SIG-M5 treated with dmso at 0.1 percent for 504 hours (cell line): Measurements from ENCODE around the gene FRMD3.

Experiments
- DNase-seq: peaks from one replicate; lab custom pipeline; 2025; ENCODE audit not compliant: unreplicated experiment; lab: John Stamatoyannopoulos, UW

The FRMD3 gene

DNA sequence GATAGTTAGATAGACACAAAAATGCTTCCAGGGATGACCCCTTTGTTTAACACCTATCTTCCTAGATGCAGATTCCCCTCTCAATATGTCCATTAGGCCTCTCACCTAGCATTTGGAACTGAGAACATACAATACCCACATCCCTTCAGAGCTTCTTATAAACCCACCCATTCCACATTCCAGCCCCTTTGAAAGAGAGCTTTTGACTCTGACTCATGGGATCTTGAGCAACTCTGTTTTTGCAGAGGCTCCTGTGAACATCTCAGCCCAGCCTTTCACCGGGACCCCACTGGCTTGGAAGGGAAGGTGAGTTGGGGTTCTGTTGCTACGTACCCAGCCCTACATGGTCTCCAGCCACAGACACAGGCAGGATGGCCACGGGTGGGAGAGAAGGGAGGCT is 195.5 kb downstream of the FRMD3 start:
- DNase-seq, result no peak

DNA sequence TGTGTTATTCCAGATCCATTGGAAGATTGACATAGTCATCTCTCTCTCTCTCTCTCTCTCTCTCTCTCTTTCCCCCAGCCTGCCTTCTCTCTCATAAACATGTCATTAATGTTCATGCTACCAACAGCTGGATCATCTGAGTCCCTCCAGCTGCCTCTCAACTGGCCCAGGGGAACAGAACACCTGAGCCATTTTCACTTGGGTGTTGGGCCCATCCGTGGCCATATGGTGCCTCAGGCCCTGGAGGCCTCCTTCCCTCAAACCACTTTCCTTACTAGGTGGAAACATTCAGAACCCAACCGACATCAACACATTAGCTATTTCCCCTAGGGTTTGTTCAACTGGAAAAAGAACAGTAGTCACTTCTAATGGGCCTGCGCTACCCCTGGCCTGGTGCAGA is 196.2 kb downstream of the FRMD3 start:
- DNase-seq, result no peak

DNA sequence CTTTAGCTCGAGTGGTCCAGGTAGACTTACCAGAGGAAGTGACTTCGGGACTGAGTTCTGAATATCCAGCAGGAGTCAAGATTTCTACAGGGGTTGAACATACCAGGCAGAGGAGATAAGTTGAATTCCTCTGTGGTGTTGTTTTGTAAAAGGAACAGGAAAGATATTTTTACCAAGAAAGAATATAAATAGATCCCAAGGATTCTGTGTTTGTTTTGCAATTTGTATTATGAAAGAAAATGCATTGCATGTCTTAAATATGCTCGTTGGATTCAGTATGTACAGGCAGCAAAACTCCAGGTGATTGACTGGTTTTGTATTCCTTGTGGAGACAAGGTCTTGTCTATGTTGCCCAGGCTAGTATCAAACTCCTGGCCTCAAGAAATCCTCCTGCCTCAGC is 197.8 kb downstream of the FRMD3 start:
- no peak for DNase-seq

DNA sequence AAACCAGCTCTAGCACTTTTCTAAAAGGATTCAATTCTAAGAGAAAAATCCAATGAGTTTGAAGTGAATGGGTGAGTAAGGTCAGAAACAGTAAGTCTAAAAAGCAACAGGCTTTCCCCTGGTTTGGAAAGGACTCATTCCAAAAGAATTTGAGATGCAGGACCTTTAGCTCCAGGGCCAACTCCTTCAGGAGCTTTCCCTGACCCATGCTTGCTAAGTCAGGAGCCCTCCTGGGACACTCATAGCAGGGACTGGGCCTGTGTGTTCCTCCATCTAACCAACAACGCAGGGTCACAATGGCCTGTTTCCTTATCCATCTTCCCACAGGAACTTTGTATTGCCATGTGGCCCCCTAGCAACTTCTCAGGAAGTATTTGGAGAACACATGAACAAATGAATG is 198.8 kb downstream of the FRMD3 start:
- DNase-seq, result no peak

DNA sequence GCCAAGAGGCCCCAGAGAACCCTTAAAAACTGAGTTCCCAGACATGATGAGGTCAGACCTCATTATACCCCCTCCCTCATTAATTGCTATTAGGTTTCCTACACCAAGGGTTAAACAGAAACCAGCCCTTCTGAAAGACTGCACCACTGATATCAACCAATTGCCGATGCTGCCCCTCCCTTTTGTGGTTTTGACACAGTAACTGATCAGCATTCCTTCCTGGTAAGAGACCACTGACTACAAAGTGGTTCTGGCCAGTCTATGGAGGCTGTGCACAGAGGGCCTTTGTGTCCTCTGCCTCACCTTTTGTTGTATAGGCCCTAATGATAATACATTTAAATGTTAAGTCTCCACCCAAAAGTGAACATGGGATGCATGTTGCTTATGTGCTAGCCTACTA is 201.5 kb downstream of the FRMD3 start:
- DNase-seq, result no peak

DNA sequence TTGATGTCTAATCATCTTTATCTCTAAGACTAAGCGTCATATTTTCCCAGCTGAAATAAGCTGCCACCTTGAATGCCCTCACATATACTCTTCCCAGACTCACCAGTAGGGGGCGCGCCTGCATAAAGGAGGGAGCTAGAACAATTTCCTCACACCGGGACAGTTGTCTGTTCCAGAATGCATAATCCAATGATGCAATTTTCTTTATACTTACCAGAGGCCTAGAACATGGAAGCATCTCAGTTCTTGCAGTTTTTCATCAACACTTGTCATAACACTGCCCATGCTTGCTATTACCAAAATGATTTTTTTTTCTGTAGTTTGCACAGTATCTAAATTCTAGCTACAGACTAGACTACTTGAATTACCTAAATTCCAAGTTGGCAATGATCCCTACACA is 203.9 kb downstream of the FRMD3 start:
- peak; percentile 76 for DNase-seq

DNA sequence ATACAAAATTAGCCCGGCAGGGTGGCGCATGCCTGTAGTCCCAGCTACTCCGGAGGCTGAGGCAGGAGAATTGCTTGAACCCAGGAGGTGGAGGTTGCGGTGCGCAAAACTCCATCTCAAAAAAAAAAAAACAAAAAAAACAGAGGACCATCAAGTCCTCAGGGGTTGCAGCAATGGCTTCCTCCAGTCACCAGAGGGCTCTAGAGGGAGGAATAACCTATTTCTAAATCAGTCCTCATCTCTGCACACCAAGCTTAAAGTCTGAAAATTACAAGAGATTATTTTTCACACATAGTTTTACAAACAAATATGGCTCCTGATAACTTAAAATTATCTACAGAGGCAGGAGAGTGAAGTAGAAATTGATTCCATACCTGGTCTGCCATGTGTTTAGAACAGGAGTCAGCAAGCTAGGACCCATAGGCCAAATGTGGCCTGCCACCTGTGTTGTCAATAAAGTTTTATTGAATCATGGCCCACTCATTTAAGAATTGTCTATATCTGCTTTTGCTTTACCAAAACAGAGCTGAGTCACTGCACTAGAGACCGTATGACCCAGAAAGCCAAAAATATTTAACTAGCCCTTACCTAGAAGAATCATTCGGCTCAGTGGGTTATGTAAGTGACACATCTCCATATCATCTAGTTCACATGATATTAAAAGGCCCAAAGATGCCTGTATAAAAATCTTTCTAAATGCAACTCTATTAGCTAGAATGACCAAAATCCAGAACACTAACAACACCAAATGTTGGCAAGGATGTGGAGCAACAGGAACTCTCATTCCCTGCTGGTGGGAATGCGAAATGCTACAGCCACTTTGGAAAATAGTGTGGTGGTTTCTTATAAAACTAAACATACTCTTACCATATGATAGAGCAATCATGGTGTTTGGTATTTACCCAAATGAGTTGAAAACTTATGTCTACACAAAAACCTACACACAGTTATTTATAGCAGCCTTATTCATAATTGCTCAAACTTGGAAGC is 207.7 kb downstream of the FRMD3 start:
- DNase-seq, result peak; percentile 10

DNA sequence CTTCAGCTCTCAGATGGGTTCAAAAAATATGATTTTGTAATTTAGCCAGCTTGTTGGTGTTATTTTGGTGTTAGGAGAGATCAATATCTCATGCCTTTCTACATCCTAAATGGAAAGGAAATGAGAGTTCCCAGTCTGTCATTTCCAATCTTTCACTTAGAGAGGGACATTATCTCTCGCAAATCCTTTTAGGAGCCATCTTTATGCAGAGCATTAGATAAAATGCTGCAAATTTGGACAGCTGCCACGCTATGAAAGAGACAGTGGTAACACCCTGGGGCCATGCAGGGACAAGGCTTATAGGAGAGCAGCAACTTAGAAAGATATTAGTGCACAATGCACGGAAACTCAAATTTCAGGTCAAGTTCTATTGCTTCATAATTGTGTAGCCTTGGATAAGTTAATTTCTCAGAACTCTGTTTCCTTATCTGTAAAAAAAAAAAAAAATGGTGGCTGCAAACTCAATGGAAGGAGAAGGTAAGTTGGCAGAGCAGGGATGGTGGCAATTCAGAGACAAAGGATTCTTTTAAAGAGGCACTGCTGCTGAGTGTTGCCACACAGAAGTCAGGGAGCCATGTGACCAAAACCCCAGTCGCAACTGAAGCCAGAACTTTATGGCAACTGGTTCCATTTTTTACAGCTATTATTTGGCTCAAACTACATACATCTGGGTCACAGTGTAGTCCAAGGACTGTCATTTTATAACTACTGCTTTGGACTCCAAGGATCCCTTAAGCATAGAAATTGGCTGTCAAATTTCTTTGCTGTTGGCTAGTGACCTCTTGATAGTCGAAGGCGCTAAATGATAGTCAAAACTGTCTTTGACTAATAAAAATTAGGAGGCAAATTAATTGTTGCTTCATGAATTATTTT is 210.2 kb downstream of the FRMD3 start:
- no peak for DNase-seq

DNA sequence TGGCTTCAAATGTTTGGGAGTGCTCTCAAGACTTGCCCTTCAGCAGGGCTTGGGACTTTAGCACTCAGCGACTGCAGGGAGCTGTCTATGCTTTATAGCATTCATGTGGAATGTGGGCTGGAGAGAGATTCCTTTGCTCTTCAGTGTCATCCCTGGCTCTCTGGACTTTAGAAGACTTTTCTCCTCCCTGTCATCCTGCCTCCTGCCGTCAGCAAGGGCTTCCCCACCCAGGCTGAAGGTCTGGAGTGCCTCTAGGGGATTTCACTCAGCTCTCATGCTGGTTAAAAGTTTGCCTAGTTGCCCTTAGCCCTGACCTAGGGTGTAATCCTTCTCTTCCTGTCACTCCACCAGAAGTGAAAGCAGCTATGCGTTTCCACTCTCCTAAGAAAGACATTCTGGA is 210.9 kb downstream of the FRMD3 start:
- no peak for DNase-seq

DNA sequence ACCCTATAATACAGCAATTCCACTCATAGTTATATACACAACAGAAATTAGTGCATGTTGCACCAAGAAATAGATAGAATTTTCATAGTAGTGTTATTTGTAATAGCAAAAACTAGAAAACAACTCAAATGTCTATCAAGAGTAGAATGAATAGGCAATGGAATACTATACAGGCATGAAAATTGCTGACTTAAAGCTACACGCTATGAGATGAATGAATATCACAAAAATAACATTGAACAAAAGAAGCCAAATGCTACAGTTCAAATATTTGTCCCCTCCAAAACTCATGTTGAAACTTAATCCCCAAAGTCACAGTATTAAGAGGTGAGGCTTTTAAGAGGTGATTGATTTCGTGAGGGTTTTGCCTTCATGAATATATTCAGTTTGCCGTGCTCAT is 215.1 kb downstream of the FRMD3 start:
- DNase-seq, result no peak

DNA sequence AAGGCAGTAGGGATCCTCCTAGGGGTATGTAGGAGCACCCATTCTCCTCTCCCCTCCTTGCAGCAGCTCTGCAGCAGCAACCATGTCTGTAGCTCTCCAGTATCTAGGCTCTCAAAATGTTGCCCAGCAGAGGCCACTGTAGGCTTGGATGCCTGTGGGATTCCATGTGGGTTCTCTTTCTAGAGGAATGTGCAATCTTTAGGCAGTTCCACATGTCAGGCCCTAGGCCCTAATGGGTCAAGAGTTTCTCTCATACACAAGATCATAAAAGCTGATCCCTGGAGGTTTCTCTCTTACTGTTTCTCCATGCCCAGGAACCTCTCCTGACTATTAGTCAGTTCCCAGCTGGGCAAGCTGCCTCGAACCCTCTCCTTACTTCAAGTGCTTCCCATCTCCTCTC is 215.8 kb downstream of the FRMD3 start:
- no peak for DNase-seq

DNA sequence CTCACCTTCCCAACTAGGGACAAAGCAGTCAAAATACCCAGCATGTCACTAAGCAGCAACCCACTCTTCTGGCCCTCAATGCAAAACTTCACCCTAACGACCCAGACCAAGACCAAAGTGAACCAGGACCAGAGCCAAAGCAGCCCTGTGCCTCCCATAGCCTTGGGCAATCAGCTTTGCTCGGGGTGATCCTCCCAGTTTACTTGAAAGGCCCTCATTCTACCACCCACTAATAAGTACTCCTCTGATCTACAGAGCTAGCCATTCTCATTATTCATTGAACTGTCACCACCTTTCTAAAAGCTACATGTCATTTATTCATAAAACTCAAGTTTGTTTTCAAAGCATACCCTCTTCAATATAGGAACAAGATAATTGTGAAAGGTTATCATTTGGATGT is 221.0 kb downstream of the FRMD3 start:
- no peak for DNase-seq

DNA sequence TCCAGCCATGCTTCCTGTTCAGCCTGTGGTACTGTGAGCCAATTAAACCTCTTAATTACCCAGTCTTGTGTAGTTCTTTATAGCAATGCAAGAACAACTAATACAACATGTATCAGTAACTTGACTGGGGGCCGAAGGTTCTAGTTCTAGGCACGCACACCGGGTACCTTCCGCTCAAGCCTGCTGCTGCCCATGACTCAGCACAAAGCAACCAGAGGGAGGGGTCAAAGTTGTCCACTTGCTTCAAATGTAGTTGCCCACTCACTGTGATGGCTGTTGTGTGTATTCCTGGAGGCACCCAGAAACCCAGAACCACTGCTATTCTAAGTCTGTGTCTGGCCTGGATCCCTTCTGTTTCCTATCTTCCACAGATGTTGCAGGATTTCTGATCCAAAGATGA is 222.6 kb downstream of the FRMD3 start:
- DNase-seq, result no peak

DNA sequence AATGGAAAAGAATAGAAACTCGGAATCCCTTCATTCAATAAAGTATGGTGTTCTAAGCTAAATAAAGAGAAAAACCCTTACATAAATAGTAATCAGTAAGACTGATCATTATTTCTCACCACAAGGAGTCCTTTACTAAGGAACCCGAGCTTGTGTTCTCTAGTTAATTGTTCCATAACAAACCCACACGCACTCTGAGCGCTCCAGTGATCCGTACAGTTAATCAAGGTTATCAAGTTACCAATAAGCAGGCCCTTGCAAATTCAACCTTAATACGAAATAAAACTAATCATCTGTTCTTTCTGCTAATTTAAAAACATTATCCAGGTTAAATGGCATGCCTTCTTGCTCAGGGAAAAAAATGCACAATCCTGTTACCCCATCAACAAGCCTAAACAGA is 224.4 kb downstream of the FRMD3 start:
- DNase-seq, result no peak

DNA sequence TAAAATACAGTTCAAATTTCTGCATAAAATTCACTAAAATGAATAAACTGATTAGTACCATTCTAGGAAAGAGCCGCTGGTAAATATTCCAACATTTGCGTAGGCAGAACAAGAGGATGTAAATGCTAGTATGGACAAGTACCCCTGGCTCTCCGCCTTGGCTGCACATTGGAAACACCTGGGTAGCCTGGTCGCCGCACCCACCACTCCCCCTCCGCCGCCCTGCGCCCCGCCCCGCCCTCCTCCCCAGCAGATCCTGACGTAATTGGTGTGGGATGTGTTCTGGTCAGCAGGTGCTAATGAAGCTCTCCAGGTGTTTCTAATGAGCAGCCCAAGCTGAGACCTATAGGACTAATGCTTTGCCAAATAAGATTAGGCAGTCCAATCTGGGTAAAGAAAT is 225.7 kb downstream of the FRMD3 start:
- no peak for DNase-seq

DNA sequence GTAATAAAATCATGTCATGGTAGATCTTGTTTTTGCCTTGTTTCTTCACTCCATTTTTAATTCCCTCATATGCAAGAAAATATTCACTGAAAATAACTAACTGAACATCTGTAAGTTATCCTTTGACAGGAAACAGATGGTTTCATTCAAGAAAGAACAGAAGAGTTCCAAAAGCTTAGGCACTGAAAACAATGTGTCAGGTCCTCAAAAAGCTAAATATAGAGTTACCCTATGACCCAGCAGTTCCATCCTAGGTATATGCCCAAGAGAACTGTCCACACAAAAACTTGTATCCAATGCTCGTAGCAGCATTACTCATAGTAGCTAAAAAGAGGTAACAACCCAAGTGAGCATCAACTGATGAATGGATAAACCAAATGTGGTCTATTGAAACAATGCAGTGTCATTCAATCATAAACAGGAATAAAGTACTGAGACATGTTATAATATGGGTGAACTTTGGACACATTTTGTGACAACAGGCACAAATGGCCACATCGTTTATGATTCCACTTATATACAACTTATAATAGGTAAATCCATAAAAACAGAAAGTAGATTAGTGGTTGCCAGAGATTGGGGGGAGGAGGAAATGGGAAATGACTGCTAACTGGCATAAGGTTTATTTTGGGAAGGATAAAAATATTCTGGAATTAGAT is 231.0 kb downstream of the FRMD3 start:
- no peak for DNase-seq

DNA sequence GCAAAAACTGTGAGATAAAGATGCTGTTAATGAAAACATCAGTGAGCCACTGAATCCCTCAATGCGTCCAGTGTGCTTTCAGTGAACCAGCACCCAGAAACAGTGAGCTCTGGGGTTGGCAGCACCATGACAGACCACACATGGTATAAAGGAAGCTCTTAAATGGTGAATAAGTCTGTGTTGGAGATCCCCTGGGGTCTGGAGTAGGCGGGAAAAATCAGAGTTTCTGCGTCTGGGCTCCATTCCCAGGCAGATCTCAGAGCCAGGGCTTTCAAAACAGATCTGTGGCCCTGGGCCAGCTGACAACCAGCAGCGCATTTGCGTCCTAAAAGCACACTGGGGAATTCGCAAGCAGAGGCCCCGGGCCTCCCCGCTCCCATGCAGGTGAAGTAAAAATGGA is 233.5 kb downstream of the FRMD3 start:
- DNase-seq, result no peak

DNA sequence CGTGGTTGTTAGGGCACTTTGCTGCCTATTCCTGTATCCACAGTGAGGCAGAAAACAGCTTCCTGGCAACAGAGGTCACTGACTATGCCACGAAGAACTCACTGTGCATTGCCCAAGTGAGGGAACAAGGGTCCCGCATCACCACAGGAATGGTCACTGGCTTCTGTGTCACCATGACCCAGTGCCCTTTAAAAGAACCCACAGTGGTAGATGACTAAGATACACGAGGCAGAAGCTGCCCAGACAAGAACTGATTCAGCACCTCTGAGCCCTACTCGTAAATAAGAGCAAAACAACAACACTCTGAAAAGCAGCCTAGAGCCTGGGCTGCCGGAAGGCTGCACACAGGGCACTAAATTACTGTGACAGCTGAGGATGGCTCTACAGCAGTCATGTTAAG is 238.6 kb downstream of the FRMD3 start:
- no peak for DNase-seq

DNA sequence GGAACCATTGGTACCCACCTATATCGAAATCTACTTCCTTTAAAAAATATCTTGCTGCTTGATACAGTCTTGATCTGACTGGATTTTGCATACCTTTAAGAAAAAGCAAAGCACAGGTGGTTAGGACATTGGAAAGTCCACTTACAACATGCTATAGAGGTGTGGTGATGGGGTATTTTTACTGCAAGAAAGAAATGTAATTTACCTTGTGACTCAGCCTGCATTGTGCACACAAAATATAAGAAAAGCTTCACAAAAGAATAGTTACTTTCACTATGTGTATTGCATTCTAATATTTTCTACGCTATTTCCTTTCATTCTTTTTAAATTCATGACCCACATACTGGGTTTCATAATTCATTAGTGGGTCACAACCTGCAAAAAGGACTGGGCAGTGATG is 239.1 kb downstream of the FRMD3 start:
- DNase-seq, result no peak

DNA sequence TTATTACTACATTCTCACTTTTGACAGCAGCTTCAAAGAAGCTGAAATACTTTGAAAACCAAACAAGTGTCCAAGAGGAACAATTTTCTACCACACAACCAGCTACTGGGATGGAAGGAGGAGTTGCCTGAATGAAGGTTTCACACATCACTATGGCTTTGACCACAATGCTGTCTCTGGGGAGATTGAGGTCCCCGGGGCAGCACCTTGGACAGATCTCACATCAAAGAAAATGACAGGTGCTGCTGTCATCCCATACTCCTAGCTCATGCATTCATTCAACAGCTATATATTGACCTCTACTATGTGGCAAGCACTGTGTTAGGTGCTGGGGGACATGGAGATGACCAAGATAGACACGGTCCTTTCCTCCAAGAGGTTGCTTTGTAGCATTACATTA is 242.1 kb downstream of the FRMD3 start:
- DNase-seq, result no peak

DNA sequence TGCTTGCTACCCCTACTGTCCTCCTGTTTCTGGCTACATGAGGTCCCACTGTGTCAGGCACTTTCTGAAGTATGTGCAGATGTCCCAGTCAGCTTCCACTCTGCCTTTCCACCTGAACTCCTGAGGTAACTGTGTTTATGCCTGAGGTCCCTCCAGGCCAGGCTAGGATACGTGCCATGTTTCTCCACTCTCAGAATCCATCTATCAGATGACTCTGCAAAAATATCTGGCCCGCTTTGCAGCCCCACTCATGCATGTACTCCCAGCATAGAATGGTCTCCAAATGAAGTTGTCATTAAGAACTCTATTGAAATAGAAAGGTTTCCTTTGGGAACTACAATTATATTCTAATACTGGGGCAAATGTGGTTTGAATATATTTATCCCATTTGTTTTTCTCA is 243.4 kb downstream of the FRMD3 start:
- DNase-seq, result no peak

DNA sequence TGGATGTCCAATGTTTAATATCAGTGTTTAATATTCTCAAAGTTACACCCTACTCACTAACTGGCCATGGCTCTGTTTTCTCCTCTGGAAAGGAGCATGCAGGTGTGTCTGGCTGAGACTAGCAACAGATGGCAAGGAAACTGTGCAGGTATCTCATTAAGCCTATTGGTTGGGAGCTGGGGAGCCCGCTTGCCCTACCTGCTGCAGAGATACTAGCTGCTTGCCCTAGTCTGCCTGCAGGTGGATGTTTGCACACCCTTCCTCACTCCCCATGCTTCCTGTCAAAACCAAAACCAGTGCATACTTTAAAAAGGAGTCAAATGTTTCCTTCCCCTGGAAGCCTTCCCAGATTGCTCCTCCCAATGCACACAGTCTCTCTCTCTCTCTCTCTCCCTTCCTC is 247.0 kb downstream of the FRMD3 start:
- no peak for DNase-seq
